HUES48 (cell line): ENCODE data around the gene ODF2.

ENCODE experiments used
- H3K27ac ChIP-seq: one replicate; pipeline ENCODE4 v1.7.0; 2013; ENCODE audit warnings: low read depth, low read length, inconsistent platforms
- H3K27me3 ChIP-seq: 2 replicates; pipeline ENCODE4 v1.6.1; 2013; ENCODE audit warnings: mild to moderate bottlenecking, low read length; ENCODE audit not compliant: control insufficient read depth, insufficient read depth
- H3K36me3 ChIP-seq: 2 replicates; pipeline ENCODE4 v1.6.1; 2013; ENCODE audit warnings: low read length; ENCODE audit not compliant: control insufficient read depth, insufficient read depth
- H3K4me1 ChIP-seq: 2 replicates; pipeline ENCODE4 v1.6.1; 2013; ENCODE audit warnings: mild to moderate bottlenecking, low read length; ENCODE audit not compliant: control insufficient read depth, insufficient read depth
- H3K4me3 ChIP-seq: 2 replicates; pipeline ENCODE4 v1.5.1; 2013; ENCODE audit warnings: mild to moderate bottlenecking, low read depth, low read length
- H3K9ac ChIP-seq: 2 replicates; pipeline ENCODE4 v1.6.1; 2013; ENCODE audit warnings: mild to moderate bottlenecking, low read depth, low read length, moderate library complexity
- H3K9me3 ChIP-seq: 2 replicates; pipeline ENCODE4 v1.6.1; 2013; ENCODE audit warnings: low read length; ENCODE audit not compliant: control insufficient read depth, insufficient read depth

Gene ODF2

DNA sequence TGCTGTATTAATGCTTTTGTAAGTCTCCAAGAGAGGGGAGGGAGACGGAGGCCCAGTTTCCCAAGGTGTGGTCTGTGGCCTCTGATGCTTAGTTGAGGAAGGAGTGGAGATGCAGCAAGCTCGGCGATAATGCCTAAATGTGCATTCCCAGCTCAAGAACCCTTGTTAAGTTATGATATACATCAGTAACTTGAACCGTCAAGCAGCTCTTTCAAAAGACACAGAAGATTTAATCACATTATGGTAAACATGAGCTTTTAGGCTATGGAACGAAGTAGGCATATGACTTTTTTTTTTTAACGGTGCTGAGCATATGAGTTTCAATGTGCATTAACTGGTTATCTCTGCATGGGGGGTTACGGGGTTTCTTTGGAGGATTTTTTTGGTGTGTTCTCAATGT lies 26.4 kb downstream of the ODF2 start:
- Histone ChIP-seq H3K27me3 (no peaks in the 10 kb centered on the region), H3K36me3 (peaks cover 17% of the 10 kb centered on the region), H3K4me3 (no peak overlapping the region), H3K9me3 (no peaks in the 10 kb centered on the region), H3K4me1 (no peaks in the 10 kb centered on the region), H3K27ac (no peak overlapping the region), H3K9ac (no peak overlapping the region)

DNA sequence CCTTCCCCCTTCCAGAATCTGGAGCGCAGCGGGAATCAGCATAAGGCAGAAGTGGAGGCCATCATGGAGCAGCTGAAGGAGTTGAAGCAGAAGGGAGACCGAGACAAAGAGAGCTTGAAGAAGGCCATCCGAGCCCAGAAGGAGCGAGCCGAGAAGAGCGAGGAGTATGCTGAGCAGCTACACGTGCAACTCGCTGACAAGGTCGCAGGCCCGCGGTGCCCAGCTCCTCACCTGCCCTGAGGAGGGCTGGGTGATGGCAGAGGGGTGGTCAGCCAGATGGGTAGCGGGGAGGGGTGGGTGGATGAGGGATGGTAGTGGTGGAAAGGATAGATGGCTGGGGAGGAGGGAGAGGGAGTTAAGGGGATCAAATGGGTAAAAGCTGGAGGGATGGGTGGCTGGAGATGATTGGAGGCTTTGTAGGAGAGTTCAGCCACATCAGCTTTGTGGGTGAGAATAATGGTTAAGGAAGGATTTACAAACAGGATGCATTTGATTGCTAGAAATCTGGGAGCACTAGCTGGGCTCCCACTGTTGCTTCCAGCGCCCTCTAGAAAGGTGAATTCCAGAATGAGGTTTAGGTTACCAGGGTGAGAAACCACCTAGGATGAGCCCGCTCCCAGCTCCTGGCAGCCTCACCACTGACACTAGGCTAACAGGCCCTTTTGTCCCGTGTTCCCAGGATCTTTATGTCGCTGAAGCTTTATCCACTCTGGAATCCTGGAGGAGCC lies 29.0 kb downstream of the ODF2 start:
- H3K27me3 ChIP-seq = no peaks in the 10 kb centered on the region
- H3K9ac ChIP-seq = no peak overlapping the region
- no peak overlapping the region for H3K27ac ChIP-seq
- H3K36me3 ChIP-seq = peaks cover 20% of the 10 kb centered on the region
- H3K4me1 ChIP-seq = no peaks in the 10 kb centered on the region
- H3K9me3 ChIP-seq = no peaks in the 10 kb centered on the region
- no peak overlapping the region for H3K4me3 ChIP-seq

DNA sequence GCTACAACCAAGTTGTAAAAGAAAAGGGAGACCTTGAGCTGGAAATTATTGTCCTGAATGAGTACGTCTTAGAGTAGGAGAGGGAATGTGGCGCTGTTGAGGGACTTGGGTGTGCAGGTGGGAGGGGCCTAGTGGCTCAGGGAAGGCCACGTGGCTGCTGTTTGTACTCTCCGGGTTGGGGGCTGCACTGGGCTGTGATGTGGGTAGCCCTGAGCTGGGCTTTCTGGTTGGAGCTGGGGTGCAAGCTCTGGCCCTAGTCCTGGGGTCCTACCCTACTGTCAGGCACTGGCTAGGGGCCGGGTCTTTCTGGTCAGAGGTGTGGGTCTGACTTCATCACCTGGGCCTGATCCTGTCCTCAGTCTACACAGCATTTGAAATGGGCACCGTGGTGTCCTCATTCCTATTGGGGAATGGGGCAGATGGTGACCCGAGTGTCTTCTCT lies 29.6 kb downstream of the ODF2 start:
- H3K27me3 ChIP-seq = no peaks in the 10 kb centered on the region
- no peaks in the 10 kb centered on the region for H3K4me1 ChIP-seq
- no peak overlapping the region for H3K9ac ChIP-seq
- no peak overlapping the region for H3K4me3 ChIP-seq
- H3K36me3 ChIP-seq = peaks cover 20% of the 10 kb centered on the region
- no peaks in the 10 kb centered on the region for H3K9me3 ChIP-seq
- H3K27ac ChIP-seq = no peak overlapping the region

DNA sequence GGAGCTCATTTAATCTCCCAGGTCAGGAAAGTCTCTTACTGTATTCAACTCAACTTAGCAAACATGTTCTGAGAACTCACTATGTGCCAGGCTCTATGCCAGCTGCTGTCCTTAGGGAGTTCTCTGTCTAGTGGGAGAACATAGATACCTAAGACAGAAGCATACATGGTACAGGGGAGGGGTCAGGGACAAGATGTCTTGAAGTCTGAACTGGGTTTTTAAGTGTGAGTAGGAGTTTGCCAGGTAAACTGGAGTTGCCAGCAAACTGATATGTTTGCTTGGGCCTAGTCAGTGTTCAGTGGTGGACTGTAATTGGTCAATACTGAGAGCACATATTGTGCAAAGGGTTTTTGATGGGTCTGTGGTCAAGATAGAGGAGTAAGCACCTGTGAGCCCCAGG lies 30.4 kb downstream of the ODF2 start:
- Histone ChIP-seq H3K9me3 (no peaks in the 10 kb centered on the region), H3K9ac (no peak overlapping the region), H3K27ac (no peak overlapping the region), H3K27me3 (no peaks in the 10 kb centered on the region), H3K36me3 (peaks cover 20% of the 10 kb centered on the region), H3K4me3 (no peak overlapping the region), H3K4me1 (no peaks in the 10 kb centered on the region)

DNA sequence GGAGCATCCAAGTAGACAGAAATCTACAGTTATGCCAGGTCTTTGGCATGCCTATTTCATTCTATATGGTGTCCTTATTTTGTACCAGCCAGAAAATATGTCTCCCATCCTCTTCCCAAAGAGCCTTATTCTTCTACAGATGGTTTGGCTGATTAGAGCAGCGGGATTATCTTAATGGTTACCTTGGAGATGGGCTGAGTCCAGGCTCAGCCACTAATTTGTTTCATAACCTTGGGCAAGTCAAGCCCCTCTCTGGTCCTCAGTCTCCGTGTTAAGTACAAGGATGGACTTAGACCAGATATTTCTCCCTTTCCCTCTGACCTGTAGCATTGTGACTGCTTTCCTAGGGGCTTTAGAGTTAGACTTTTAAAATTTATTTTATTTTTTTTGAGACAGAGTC lies 37.6 kb downstream of the ODF2 start:
- Histone ChIP-seq H3K4me3 (no peak overlapping the region), H3K27me3 (no peaks in the 10 kb centered on the region), H3K4me1 (no peaks in the 10 kb centered on the region), H3K9me3 (no peaks in the 10 kb centered on the region), H3K9ac (no peak overlapping the region), H3K36me3 (peaks cover 30% of the 10 kb centered on the region), H3K27ac (no peak overlapping the region)

DNA sequence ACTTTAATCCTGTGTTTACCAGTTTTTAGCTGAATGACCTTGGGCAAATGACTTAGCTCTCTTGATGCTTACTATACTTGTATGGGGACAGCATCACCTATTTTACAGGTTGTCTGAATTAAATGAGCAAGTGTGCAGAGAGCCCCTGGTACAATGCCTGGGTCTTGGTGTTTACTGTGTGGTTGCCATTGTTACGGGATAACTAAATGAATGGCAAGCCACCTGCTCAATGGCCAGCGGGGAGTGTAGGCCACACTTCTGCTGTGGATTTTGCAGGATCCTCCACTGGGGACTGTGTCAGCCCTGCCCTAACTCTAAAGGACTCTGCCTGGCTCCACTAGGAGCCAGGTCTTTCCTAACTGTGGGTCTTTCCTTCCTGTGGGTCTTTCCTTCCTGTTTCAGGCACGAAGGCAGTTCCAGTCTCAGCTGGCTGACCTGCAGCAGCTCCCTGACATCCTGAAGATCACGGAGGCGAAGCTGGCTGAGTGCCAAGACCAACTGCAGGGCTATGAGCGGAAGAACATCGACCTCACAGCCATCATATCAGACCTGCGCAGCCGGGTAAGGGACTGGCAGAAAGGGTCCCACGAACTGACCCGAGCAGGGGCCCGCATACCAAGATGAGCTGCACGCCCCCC lies 38.4 kb downstream of the ODF2 start:
- Histone ChIP-seq H3K4me3 (no peak overlapping the region), H3K9ac (no peak overlapping the region), H3K4me1 (no peaks in the 10 kb centered on the region), H3K9me3 (no peaks in the 10 kb centered on the region), H3K27me3 (no peaks in the 10 kb centered on the region), H3K36me3 (peaks cover 35% of the 10 kb centered on the region), H3K27ac (no peak overlapping the region)

DNA sequence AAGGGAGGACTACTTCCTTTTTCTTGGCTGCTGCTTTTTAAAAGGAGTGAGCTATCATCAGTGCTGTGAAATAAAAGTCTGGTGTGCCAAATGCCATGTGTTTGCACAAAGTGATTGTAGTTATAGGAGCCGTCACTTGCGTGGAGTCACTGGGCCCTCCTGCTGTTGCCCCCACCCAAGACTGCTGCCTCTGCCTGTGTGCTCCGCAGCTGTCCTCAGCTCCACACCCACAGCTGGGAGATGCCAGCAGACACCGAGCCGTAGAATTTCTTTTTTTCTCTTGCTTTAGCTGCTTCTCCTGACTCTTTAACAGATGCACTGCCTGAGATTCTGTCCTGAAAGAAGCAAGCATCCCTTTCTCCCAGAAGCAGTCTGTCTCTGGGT lies 38.9 kb downstream of the ODF2 start:
- Histone ChIP-seq H3K36me3 (peaks cover 35% of the 10 kb centered on the region), H3K9me3 (no peaks in the 10 kb centered on the region), H3K27ac (no peak overlapping the region), H3K4me3 (no peak overlapping the region), H3K9ac (no peak overlapping the region), H3K4me1 (no peaks in the 10 kb centered on the region), H3K27me3 (no peaks in the 10 kb centered on the region)

DNA sequence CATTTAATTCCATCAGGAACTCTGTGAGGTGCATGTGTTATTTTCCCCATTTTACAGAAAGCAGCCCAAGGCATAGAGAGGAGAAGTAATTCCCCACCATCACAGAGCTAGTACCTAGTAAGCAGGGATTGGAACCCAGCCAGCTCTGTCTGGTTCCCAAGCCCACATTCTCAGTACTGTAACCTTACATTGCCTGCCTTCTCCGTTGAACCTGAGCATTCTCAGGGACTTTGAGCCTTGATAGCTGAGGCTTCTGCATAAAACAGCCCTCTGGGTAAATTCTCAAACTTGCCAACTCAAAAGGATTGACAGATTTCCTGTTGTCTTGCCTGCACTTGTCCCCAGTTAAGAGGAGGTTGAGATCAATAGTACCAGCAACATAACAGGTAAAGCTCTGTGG lies 39.5 kb downstream of the ODF2 start:
- Histone ChIP-seq H3K9ac (no peak overlapping the region), H3K4me3 (no peak overlapping the region), H3K36me3 (peaks cover 35% of the 10 kb centered on the region), H3K9me3 (no peaks in the 10 kb centered on the region), H3K27ac (no peak overlapping the region), H3K27me3 (no peaks in the 10 kb centered on the region), H3K4me1 (no peaks in the 10 kb centered on the region)

DNA sequence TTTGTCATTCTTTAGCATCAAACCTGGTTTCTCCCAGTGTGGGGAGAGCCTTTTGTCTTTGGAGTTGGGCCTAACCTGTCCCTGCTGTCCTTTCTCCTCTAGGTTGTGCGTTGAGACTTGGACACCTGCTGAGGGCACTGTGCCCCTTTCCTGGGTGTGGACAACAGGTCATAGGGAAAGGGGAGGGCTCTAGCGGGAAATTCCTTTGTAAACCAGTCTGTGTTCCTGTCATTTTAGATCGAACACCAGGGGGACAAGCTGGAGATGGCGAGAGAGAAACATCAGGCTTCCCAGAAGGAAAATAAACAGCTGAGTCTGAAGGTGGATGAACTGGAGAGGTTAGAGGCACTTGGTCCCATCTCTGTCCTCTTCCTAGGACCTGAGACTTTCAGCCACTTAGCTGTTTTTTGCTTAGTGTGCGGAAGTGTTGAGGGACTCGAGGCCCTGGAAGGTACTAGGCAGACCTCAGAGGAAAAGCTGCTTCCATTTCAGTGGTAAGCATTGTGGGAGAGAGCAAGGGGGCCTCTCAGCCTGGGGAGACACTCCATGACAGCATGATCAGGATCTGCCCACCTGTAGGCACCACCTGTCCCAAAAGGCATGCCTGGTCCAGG lies 40.1 kb downstream of the ODF2 start:
- H3K36me3 ChIP-seq = peaks cover 35% of the 10 kb centered on the region

DNA sequence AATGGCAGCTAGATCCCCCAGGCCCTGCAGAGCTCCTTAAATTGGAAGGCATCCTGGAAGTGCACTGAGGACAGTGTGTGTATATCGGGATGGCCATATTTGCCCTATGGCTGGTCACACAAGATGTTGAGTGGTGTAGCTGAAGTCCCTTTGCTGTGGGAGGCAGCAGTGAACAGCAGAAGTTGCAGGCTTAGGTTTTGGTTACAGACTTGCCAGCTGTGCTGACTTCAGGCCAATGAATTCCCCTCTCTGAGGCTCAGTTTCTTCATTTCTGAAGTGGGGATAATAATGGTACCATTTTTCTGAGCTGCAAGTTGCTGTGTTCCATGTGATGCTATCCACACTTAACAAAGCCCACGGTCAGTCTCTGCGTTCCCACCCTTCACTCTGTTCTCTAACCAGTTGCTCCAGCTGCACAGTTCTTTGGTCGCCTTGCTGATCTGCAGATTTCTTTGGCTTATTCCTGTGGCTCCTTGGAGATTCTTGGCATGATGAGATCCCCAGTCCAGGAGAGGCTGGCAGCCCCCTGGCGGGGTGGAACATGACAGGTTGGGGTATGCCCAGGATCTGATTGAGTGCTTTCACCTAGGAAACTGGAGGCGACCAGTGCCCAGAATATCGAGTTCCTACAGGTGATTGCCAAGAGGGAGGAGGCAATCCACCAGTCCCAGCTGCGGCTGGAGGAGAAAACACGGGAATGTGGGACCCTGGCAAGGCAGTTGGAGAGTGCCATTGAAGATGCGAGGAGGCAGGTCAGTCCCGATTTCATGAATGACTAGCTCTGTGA lies 42.2 kb downstream of the ODF2 start:
- Histone ChIP-seq H3K4me1 (no peaks in the 10 kb centered on the region), H3K4me3 (no peak overlapping the region), H3K36me3 (peaks cover 28% of the 10 kb centered on the region), H3K27ac (no peak overlapping the region), H3K9ac (no peak overlapping the region), H3K9me3 (no peaks in the 10 kb centered on the region), H3K27me3 (no peaks in the 10 kb centered on the region)

More for the DNA sequence above, 40.1 kb downstream of the ODF2 start:
- Histone ChIP-seq H3K27ac (no peak overlapping the region), H3K27me3 (no peaks in the 10 kb centered on the region), H3K9ac (no peak overlapping the region), H3K4me3 (no peak overlapping the region), H3K4me1 (no peaks in the 10 kb centered on the region), H3K9me3 (no peaks in the 10 kb centered on the region)
